Activated CD8-positive, alpha-beta memory T cell treated with anti-CD3 and anti-CD28 coated beads, Interleukin-2, amount 50 U/mL, for 4 hours (primary cell): ENCODE measurements around the gene DSCAM.
"Not testable (repeated sequence)": the region's sequence is repeated elsewhere in the genome, so short reads cannot be mapped to it uniquely, and the experiment has no call there.

Source experiments
- DNase-seq: peaks from one replicate; pipeline ENCODE4 v3.0.0-alpha.2; 2020

The DSCAM gene

DNA sequence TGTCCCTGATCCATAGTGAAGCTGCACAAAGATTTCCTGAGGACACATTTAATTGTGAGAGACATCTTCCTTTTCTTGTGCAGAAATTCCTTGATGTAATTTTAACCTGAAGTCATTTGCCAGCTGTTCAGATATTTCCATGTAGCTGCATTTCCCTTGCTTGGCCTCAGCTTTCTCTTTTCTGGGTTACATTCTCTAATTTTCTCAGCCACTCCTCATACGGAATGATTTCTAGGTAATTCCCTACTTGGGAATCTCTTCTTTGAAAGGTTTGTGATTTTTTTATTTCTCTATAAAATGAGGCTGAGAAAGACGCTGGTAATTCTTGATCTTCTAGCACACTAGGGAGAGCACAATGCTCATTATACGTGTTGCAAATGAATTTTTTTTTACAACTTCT, 780.7 kb downstream of the DSCAM start:
- no peak for DNase-seq

DNA sequence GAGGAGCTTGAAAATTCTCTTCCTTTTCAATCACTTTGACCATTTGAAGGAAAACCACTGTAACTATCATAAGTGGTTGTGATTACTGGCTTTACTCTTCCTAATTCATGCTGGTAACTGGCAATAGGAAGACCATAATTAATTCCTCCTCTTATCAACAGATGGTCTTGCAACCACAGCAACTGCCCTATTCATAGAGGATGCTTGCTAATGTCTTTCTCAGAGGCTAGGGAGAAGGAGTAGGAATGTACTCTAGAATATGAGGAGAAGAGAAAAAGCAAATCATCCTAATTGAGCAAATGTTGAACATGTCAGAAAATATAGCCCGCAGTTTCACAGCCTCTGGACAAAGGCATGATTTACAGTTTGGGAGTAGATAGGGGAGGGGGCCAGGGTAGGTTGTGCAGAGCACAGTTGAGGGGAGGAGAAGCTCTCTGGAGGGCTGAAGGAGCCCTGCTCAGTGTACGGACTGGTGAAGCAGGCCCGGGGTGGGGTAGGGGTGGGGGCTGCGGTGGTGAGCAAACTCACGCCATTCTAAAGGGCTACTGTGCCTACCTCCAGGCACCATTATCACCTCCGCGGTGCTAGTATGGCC, 786.8 kb downstream of the DSCAM start:
- DNase-seq: no peak

DNA sequence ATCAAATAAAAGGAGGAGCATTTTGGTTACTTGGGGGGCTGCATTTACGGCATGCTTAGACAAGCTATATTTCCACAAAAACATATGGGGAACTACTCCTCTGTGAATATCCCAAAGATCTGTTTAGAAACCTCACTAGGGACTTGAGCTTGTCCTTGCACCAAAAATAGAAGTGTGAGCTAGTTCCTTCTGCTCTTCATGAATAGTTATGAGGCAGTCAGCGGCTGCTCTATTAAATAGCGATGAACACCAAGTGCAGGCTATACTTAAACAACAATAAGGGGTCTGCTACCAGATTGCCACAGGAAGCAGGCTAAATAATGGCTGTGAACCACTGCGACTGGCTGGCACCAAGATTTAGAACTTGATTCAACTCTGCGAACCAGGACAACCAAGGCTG, 789.6 kb downstream of the DSCAM start:
- no peak for DNase-seq

DNA sequence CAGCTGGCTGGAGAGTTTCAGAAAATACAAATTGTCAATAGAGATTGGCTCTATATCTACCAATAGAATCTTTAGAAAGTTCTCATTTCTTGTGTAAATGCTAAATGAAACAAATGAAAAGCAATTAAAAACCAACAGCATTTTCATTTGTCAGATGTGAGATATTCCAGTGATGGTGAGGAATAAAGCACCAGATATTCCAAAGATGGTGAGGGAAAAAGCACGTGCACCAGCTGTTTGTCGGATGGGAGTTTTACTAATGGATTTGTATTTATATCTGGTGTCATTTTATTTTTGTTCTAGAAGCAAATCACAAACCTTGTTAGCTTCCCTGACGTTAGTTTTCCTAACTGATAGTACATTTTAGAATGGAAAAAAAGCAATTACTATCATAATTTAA, 790.9 kb downstream of the DSCAM start:
- no peak for DNase-seq

DNA sequence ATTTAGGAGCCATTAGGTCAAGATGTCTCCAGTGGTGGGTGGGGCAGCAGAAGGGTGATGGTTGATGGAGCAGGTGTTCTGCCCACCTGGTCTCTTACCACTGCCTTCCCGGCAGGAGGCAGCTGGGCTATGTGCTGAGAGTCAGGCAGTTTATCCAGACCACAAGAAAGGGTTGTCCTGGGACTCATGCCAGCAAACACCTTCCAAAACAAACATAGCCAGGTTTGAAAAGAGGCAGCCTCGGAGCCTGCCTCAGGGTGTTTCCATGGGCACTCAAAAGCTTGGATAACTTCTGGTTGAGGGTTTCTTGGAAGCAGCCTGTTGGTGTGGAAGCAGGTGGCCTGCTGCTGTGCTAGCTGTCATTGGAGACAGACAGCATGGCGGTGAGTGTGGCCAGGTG, 792.6 kb downstream of the DSCAM start:
- DNase-seq: no peak

DNA sequence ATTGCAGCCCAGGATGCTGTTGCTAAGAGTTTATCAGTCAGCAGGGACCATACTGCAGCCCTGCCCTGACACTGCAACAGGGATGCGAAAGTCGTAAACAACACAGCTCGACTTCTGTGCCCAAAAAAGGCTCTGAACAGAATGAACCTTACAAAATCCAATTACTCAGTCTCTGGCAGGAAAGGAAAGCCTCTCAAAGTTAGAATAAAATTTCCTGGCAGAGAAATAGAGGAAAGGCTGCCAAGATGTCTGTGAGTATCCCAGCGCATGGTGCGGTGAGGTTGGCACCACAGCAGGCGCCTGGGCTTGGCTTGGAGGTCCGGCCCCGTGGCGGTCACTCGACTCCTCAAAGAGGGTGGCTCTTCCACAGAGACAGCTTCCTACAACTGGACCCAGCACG, 794.0 kb downstream of the DSCAM start:
- no peak for DNase-seq

DNA sequence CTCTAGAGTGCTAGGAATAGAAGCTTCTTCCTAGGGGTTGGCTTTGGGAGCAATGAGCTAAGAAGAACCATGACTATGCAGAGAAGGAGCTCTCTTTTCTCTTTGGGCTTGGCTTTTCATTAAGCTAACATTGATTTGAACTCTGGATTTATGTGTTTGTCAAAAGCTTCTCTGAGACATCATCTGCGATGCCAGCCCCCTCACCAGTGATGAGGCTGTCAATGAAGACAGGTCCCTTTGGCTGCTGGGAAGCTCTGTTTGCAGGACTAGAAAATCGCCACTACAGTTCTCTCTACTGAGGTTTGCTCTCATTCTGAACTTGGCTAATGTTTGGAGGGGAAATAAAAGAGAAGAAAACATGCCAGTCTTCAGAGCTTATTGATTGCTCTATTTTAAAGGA, 794.7 kb downstream of the DSCAM start:
- no peak for DNase-seq

DNA sequence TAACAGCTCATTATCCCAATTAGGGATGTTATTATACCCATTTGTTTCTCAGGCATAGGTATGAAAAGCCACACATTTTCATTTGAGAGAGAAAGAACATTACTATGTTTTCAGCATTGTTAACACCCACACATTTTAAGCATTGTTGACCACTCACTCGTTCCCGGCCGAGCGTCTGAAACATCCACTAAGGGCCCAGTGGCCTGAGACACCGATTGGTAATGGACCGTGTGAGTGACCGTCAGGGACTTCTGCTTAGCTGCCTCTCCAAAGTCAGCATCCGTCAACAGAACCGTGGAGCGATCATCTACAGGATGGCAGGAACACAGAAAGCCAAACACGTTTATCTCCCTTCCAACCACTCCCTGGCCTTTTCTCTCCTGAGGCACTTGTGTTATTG, 795.2 kb downstream of the DSCAM start:
- no peak for DNase-seq

DNA sequence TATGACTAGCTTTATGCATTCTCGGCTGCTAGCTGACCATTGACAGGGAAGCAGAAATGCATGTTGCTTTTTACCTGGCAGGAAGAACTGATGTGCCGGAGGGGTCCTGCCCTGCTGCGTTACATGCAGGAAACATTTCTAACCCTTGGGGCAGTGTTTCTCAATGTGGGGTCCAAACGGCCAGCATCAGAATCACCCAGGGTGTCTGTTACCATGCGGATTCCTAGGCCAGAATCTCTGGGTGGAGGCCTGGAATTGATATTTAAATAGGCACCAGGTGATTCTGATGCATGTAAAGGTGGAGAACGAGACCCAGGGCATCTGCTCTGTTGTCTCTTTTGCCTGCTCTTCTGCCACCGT, 797.0 kb downstream of the DSCAM start:
- no peak for DNase-seq

DNA sequence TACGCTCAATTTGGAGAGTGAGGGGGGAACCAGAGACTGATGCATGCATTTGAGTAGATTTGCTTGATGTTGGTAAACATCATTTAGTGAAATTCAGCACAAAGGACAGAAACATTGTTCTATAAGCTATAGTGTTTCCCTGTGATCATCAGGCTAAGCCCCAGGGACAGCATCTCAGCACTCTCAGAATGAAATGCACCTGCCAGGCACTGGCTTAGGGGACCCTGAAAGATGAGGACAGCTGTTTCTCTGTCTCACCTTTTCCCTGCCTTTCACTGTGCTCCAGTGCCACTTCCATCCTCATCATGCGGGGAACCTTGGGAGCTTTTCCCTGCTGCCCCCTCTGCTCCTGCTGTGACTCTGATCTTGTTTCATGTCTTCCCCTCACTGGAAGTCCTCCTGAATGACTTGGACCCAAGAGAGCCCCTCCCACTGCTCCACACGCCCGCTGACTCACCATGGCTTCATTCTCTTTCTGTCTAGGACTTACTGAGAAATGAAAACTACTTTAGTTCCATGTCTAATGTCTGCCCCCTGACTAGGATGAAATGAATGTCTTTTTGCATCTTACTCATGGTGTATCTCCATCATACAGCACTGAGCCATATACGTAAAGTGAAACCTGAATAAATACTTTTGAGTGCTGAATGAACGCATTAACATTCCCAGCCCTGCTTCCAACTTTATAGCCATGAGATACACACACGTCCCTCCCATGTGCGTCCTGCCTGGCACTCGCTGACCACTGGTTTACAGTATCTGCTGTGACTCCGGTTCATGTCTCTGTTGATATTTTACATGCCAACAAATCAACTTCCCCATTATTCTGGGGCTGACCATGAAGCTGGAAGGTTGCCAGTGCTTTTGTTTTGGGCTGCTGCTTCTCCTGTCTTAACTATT, 797.7 kb downstream of the DSCAM start:
- DNase-seq: no peak

DNA sequence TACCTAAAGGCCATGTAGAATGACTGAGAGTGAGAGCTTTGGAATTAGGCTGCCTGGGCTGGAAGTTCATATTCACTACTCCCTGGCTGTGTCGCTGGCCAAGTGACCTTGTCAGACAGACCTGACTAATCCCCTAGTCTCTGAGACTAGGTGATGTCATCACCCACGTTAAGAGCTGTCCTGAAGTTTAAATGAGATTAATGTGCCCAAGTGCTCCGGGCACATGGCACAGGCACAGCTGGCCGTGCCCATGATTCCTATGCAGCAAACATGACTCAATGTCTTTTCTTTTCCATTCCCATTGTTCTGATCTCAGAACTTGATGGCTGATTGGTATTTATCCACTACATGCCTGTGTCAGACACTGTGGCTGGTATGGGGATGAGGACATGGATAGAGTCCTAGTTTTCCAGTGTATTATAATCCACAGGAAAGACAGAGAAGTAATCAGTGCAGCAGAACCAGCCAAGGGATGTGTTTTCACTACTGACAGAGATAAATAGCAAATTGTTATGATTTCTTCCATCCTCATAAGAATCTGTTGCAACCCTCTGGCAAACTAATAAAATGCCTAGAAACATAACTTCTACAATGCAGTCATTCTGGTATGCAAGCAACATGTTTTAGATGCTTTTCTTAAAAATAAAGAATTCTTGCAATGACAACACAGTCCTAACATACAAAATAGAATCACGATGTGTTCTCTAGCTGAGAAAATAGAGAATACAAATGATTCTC, 798.8 kb downstream of the DSCAM start:
- no peak for DNase-seq

DNA sequence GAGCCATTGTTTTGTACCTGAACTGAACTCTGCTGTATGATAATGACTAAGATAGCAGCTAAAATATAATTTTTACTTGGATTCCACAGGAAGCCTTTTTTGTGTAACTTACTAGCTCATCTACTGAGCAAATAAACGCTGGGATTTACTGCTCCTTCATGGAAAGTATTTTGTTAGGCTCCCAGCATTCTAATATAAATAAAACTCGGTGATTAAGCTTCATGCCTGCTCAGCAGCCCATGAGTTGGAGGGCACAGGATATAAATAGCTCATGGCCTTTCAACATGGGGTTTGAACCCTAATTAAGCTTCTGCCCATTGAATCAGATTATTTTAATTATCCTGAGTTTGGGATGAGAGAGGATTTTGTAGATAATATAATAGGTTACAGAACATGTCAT, 799.7 kb downstream of the DSCAM start:
- DNase-seq: no peak

DNA sequence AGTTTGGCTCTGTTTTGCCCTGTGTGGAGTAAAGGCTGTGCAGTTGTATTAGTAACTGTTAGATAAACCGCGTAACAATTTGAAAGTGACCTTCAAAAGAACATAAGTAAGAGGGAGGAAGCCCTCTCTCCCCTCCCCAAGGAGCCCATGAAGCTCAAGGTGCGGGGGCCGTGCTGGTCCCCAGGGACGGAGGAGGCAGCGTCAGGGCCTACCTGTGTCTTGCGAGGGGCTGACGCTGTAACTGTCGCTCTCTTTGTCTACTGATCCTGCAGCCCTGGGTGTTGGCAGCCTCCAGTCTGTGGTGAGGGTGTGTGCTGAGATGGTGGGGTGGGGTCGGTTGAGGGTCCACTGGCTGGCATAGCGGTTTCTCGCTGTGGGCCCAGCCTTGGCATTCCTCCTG, 803.1 kb downstream of the DSCAM start:
- no peak for DNase-seq

DNA sequence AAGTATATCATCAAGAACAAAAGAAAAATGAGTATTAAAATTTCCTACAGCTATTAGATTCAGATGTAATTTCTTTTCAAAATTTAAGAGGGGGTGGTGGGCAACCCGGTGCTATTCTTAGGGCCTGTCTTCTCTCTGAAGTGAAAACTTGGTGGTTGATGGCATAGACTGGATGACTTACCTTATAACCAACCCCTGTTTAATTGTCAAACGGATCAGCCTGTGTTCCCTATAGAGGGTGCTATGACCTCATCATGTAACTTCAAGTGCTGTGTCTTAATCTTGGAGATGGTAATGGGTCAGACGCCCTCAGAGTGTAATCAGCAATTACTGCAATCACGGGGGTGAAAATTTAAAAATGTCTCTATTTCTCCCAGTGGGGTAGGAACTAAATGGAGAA, 803.5 kb downstream of the DSCAM start:
- no peak for DNase-seq

DNA sequence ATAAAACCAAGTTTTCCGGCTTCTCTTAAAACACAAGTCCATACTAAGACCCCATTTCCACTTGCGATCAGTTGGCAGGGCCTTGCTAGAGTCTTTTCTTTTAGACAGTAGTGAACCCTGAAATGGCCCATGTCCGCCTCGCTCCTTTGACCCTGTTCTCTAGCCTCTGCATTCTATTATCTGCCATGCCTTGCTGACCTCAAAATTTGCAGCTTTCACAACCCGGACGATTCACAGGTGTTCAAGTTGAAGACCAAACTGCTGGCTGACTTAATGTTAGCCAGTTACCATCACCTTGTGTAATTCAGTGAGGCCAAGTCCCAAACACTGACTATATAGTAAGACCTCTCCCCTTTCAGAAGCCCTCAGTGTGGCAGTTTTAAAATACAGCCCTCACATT, 805.5 kb downstream of the DSCAM start:
- no peak for DNase-seq

DNA sequence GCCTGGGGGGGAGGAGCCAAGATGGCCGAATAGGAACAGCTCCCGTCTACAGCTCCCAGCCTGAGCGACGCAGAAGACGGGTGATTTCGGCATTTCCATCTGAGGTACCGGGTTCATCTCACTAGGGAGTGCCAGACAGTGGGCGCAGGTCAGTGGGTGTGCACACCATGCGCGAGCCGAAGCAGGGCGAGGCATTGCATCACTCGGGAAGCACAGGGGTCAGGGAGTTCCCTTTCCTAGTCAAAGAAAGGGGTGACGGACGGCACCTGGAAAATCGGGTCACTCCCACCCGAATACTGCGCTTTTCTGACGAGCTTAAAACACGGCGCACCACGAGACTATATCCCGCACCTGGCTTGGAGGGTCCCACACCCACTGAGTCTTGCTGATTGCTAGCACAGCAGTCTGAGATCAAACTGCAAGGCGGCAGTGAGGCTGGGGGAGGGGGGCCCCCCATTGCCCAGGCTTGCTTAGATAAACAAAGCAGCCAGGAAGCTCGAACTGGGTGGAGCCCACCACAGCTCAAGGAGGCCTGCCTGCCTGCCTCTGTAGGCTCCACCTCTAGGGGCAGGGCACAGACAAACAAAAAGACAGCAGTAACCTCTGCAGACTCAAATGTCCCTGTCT, 813.7 kb downstream of the DSCAM start:
- DNase-seq: not testable (repeated sequence)

DNA sequence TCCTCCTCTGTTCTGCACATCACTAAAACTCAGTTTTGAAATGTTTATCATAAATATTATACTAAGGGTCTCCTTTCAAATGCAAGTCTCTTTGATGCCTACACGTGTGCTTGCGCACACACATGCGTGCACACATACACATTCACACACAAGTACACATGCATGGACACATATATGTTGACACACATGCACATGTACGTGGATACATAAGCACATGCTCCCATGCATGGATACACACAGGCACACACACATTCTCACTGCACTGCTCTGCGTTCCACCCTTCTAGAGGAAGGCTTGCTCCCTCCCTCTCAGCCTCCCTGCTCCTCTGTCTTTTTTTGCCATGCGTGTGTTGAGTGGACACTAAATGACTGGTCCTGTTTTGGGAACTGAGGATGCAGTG, 817.1 kb downstream of the DSCAM start:
- no peak for DNase-seq

DNA sequence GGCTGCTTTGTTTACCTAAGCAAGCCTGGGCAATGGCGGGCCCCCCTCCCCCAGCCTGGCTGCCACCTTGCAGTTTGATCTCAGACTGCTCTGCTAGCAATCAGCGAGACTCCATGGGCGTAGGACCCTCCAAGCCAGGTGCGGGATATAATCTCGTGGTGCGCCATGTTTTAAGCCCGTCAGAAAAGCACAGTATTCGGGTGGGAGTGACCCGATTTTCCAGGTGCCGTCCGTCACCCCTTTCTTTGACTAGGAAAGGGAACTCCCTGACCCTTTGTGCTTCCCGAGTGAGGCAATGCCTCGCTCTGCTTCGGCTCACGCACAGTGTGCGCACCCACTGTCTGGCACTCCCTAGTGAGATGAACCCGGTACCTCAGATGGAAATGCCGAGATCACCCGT, 818.6 kb downstream of the DSCAM start:
- DNase-seq: not testable (repeated sequence)

DNA sequence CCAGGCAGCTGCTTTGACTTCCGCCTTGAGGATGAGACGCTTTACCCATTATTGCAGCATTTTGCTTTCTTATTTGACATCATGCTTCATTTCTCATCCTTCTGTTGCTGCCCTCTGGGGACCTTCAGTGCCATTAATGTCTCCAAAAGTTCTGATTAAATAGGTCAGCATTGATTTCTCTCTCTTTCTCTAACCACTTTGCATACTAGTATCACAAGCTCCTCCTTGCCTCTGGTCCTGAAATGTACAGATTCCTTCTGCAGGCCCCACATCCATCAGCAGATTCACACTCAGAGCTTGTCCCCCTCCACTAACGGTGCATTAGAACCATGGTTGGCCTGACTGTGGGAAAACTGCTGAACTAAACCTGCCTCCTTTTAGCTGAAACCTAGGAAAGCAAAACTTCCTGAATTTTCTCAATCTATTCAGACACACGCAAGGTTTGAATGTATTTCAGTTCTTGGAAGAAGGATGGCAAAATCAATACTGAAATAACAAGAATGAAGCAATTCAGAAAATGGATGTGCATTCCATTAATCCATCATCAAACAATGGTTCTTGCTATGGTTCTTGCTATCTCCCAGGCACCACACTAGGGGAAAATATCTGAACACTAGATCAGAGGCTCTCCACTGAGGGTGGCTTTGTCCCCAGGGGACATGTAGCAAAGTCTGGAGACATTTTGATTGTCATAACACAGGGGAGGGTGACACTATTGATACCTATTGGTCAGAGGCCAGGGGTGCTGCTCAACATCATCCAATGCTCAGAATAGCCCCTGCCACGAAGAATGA, 825.2 kb downstream of the DSCAM start:
- DNase-seq: no peak

DNA sequence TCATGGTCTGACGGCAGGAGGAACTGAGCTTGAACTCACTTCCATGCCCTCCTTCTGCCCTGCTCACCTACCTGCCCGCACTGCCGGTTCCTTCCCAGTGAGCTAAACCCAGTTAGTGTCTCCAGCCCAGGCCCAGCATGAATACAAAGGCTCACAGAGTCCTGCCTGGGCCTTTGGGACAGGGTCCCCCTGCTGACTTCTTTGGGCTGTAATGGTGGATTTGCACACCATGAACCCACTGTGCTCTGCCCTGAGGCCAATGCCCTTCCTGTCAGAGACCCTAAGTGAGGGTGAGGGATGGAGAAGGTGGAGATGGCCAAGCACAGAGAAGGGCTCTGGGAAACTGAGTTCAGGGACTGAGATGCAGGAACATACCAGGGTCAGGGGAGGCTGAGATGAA, 826.3 kb downstream of the DSCAM start:
- no peak for DNase-seq

DNA sequence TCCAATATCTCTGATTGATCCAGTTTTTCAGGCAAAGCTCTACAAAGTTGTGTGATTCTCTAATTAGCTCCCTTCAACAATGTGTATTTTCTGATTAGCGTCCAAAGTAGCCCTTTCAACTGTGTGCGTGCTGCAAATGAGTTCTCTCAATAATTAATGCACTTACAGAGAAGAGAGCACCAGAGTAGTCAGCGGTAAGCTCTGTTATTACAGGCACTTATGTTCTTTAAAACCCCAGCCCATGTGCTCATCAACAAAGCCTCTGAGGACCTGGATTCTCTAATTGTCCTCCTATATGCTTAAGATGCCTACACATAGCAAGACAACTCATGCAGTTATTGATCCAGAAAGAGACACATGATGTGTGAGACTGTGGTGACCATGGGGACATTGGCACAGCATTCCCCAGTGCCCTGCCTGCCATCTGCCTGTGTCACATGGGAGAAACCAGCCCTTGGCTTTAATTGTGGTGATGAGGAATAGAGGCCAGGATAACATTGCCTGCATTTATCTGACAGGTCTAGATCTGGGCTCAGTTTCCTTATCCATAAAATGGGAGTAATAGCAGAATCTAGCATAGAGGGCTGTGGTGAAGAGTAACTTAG, 828.0 kb downstream of the DSCAM start:
- no peak for DNase-seq

DNA sequence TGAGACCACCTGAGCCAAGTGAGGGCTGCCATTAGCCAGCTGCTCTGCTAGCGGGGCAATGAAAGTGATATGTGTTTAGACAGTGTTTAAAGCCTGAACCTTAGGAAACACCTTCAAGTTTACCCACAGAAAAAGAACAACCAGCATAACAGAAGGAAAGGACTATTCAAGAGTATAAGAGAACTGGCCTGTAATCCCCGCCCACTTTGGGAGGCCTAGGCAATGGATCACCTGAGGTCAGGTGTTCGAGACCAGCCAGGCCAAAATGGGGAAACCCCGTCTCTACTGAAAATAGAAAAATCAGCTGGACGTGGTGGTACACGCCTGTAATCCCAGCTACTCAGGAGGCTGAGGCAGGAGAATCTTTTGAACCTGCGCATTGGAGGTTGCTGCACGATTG, 830.3 kb downstream of the DSCAM start:
- no peak for DNase-seq
